MM.1S (cell line): ENCODE measurements around the gene WIPF2.
"Not testable (repeated sequence)": the region's sequence is repeated elsewhere in the genome, so short reads cannot be mapped to it uniquely, and the experiment has no call there.

Source experiments
- DNase-seq: peaks from one replicate; pipeline ENCODE4 v3.0.0-alpha.2; 2015
- H2AFZ ChIP-seq: fragments of 300-600 bp; sonication (generic); 2 replicates; pipeline ENCODE4 v1.6.0; 2016; ENCODE audit warnings: antibody characterized with exemption, low read length
- H3F3A ChIP-seq: fragments of 300-600 bp; sonication (generic); 2 replicates; pipeline ENCODE4 v1.6.1; 2016; ENCODE audit warnings: mild to moderate bottlenecking, antibody characterized with exemption, low read length, moderate library complexity, mixed read lengths; ENCODE audit not compliant: insufficient read depth
- H3K27ac ChIP-seq: fragments of 300-600 bp; sonication (generic); 2 replicates; pipeline ENCODE4 v1.5.1; 2016; ENCODE audit warnings: mild to moderate bottlenecking, low read length
- H3K27me3 ChIP-seq: fragments of 300-600 bp; sonication (generic); replicated peaks from 2 replicates; pipeline ENCODE4 v1.6.0; 2016; ENCODE audit warnings: low read length; ENCODE audit not compliant: insufficient read depth
- H3K36me3 ChIP-seq: fragments of 300-600 bp; sonication (generic); replicated peaks from 2 replicates; pipeline ENCODE4 v1.6.1; 2016; ENCODE audit warnings: mild to moderate bottlenecking, low read length, mixed read lengths; ENCODE audit not compliant: insufficient read depth
- H3K4me1 ChIP-seq: fragments of 300-600 bp; sonication (generic); 2 replicates; pipeline ENCODE4 v1.6.1; 2016; ENCODE audit warnings: low read length, mixed read lengths
- H3K4me2 ChIP-seq: fragments of 300-600 bp; sonication (generic); 2 replicates; pipeline ENCODE4 v1.6.0; 2016; ENCODE audit warnings: low read depth, low read length
- H3K4me3 ChIP-seq: fragments of 300-600 bp; sonication (generic); 2 replicates; pipeline ENCODE4 v1.5.1; 2016; ENCODE audit warnings: low read length, mixed read lengths
- H3K79me2 ChIP-seq: fragments of 300-600 bp; sonication (generic); 2 replicates; pipeline ENCODE4 v1.6.1; 2016; ENCODE audit warnings: mixed run types, low read length, mixed read lengths
- H3K9ac ChIP-seq: fragments of 300-600 bp; sonication (generic); 2 replicates; pipeline ENCODE4 v1.6.1; 2016; ENCODE audit warnings: low read length, mixed read lengths
- H3K9me2 ChIP-seq: fragments of 300-600 bp; sonication (generic); replicated peaks from 2 replicates; pipeline ENCODE4 v1.6.1; 2016; ENCODE audit warnings: mild to moderate bottlenecking, low read length, mixed read lengths; ENCODE audit not compliant: insufficient read depth
- H3K9me3 ChIP-seq: fragments of 300-600 bp; sonication (generic); replicated peaks from 2 replicates; pipeline ENCODE4 v1.6.1; 2016; ENCODE audit warnings: mild to moderate bottlenecking, low read length, mixed read lengths; ENCODE audit not compliant: insufficient read depth
- H4K20me1 ChIP-seq: fragments of 300-600 bp; sonication (generic); 2 replicates; pipeline ENCODE4 v1.6.1; 2016; ENCODE audit warnings: mild to moderate bottlenecking, low read length, moderate library complexity, mixed read lengths; ENCODE audit not compliant: insufficient read depth
- CTCF ChIP-seq: fragments of 300-600 bp; sonication (generic); IDR thresholded peaks from 2 replicates; pipeline ENCODE4 v1.5.1; 2016; ENCODE audit warnings: antibody characterized with exemption, low read length, mixed read lengths
- EZH2 ChIP-seq: fragments of 300-600 bp; sonication (generic); optimal IDR thresholded peaks from 2 replicates; pipeline ENCODE3; 2017; ENCODE audit warnings: low read depth, mild to moderate bottlenecking, antibody characterized with exemption, low read length, mixed read lengths
- EZH2phosphoT487 ChIP-seq: fragments of 300-600 bp; sonication (generic); IDR thresholded peaks from 2 replicates; pipeline ENCODE4 v1.6.1; 2018; ENCODE audit warnings: antibody characterized with exemption, low read length

Gene WIPF2

GRCh38 chr17:40303708-40304551 is 84.8 kb downstream of the WIPF2 start:
- H3K4me1 ChIP-seq = peaks cover 32% of the 10 kb centered on the region
- H3K9ac ChIP-seq = no peak overlapping the region

GRCh38 chr17:40304552-40304863 is 85.4 kb downstream of the WIPF2 start:
- peaks cover 51% of the 10 kb centered on the region for H3K79me2 ChIP-seq
- not testable (repeated sequence) for H4K20me1 ChIP-seq, H3F3A ChIP-seq, H3K9me2 ChIP-seq, H3K9ac ChIP-seq, H3K27ac ChIP-seq, H3K27me3 ChIP-seq, DNase-seq, H3K4me3 ChIP-seq, H3K9me3 ChIP-seq, H3K4me2 ChIP-seq, H2AFZ ChIP-seq
- peaks cover 17% of the 10 kb centered on the region; the same call in 1 of the 2 replicates for H3K36me3 ChIP-seq
- H3K4me1 ChIP-seq = peaks cover 37% of the 10 kb centered on the region

More at GRCh38 chr17:40303708-40304551, 84.8 kb downstream of the WIPF2 start:
- DNase-seq = no peak
- H3K9me2 ChIP-seq = no peaks in the 10 kb centered on the region
- H2AFZ ChIP-seq = no peak overlapping the region
- H3F3A ChIP-seq = 0 out of 2 replicates have a peak, but pooled peaks cover 6% of the 10 kb centered on the region
- peaks cover 17% of the 10 kb centered on the region; the same call in 1 of the 2 replicates for H3K36me3 ChIP-seq
- no peaks in the 10 kb centered on the region for H4K20me1 ChIP-seq
- TF ChIP-seq CTCF (no peak), EZH2phosphoT487 (no peak), EZH2 (no peak)
- no peaks in the 10 kb centered on the region for H3K9me3 ChIP-seq
- peaks cover 51% of the 10 kb centered on the region for H3K79me2 ChIP-seq
- no peaks in the 10 kb centered on the region for H3K27me3 ChIP-seq
- no peak overlapping the region for H3K4me3 ChIP-seq
- H3K27ac ChIP-seq = no peak overlapping the region
- H3K4me2 ChIP-seq = no peak overlapping the region

- H3K4me3 ChIP-seq, H3K27ac ChIP-seq, H4K20me1 ChIP-seq, H3K4me2 ChIP-seq, H2AFZ ChIP-seq, H3K9ac ChIP-seq, H3F3A ChIP-seq, DNase-seq, H3K9me2 ChIP-seq, H3K27me3 ChIP-seq, H3K9me3 ChIP-seq: not testable (repeated sequence)
- peaks cover 17% of the 10 kb centered on the region; the same call in 1 of the 2 replicates for H3K36me3 ChIP-seq
- H3K79me2 ChIP-seq = peaks cover 51% of the 10 kb centered on the region
- H3K4me1 ChIP-seq = peaks cover 41% of the 10 kb centered on the region
Measured at GRCh38 chr17:40304866-40305265, 85.8 kb downstream of the WIPF2 start.

DNA sequence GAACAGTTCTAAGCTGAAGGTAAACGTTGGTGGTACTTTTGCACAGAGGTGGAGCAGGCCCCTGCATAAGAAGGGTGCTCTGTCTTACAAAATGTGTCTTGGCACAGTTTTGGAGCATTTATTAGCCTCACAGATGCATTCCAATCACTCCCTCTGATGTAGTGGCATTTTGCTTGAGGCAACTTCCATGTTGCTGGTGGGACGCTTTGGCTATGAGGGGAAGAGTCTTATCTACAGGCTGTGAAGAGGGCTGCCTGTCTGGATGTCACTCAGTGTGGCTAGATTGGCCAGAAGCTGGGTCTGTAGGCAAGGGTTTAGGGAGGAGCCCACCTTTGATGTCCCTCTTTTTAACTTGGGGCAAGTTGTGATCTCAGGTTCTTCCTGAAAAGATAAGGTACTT is 87.3 kb downstream of the WIPF2 start:
- H3K4me2 ChIP-seq = no peak overlapping the region
- H3K9me3 ChIP-seq = no peaks in the 10 kb centered on the region
- no peaks in the 10 kb centered on the region for H4K20me1 ChIP-seq
- H3K79me2 ChIP-seq = peaks cover 42% of the 10 kb centered on the region
- no peaks in the 10 kb centered on the region for H3K9me2 ChIP-seq
- peaks cover 14% of the 10 kb centered on the region for H3F3A ChIP-seq
- DNase-seq = no peak
- H2AFZ ChIP-seq = no peak overlapping the region
- peaks cover 11% of the 10 kb centered on the region; the same call in 1 of the 2 replicates for H3K36me3 ChIP-seq
- no peak for TF ChIP-seq EZH2phosphoT487
- TF ChIP-seq CTCF = no peak
- no peaks in the 10 kb centered on the region for H3K27me3 ChIP-seq
- H3K9ac ChIP-seq = no peak overlapping the region
- H3K4me1 ChIP-seq = peaks cover 56% of the 10 kb centered on the region
- no peak overlapping the region for H3K27ac ChIP-seq
- H3K4me3 ChIP-seq = no peak overlapping the region
